Left lung (tissue), 10 donors: Measurements from ENCODE around the gene PPP1R1C. TPM values are rescaled to one million over a fixed set of nuclear protein-coding genes. Genes with fewer than 3 reads are reported as not detected.
"Not testable (repeated sequence)": the region's sequence is repeated elsewhere in the genome, so short reads cannot be mapped to it uniquely, and the experiment has no call there.

Experiments
- ATAC-seq: fragments of 200-7000 bp; cut with Tn5 transposase; one replicate; pipeline ENCODE4 v1.9.1; 2020; ENCODE audit warnings: moderate library complexity
- DNase-seq, 4 donors: peaks; one replicate each; pipeline ENCODE4 v3.0.0-alpha.2; 2013 to 2020
- H3K27ac ChIP-seq, 2 donors: fragments of 200-600 bp; sonication (generic) in 1 of 2; one replicate each; pipeline versions ENCODE4 v1.5.0 to v1.8.0; 2020 to 2021
- H3K27me3 ChIP-seq, 2 donors: fragments of 200-600 bp; sonication (generic) in 1 of 2; one replicate each; pipeline versions ENCODE4 v1.5.0 to v1.8.0; 2020 to 2021
- H3K36me3 ChIP-seq, 2 donors: fragments of 200-600 bp; sonication (generic) in 1 of 2; one replicate each; pipeline versions ENCODE4 v1.5.0 to v1.8.0; 2020 to 2021
- H3K4me1 ChIP-seq, 2 donors: fragments of 200-600 bp; one replicate each; pipeline ENCODE4 v1.8.0; 2021
- H3K4me3 ChIP-seq, 2 donors: fragments of 200-600 bp; sonication (generic) in 1 of 2; one replicate each; pipeline versions ENCODE4 v1.5.0 to v1.8.0; 2020 to 2021; ENCODE audit warnings: mild to moderate bottlenecking in 1 of 2
- H3K9me3 ChIP-seq, 2 donors: fragments of 200-600 bp; sonication (generic) in 1 of 2; one replicate each; pipeline versions ENCODE4 v1.5.0 to v1.8.0; 2020 to 2021
- intact Hi-C, 2 donors: fragments of 100-400 bp; cut with DNase I; formaldehyde crosslinking; loops; one replicate each; pipeline versions ENCODE4 v1.11.2 to v1.14.2; 2022
- polyA plus RNA-seq, 6 donors: library from polyadenylated mRNA; unstranded; fragments of 120-200 nt; gene quantifications; one replicate each; pipeline ENCODE4 v1.2.1, GENCODE V29; 2013; ENCODE audit not compliant: insufficient read length in 6 of 6
- total RNA-seq, 2 donors: library from RNA; stranded (reverse); fragmentation: NEBNext Ultra II Directional; extraction: Animal tissue kit (Norgen Biotek cat#: 25700); gene quantifications; one replicate each; pipeline ENCODE4 v1.2.1, GENCODE V29; 2021
- TF ChIP-seq, protein P1 (sequence below), 2 donors: fragments of 200-600 bp; sonication (generic) in 1 of 2; IDR thresholded peaks; one replicate each; pipeline versions ENCODE4 v1.5.0 to v1.8.0; 2021; ENCODE audit warnings: antibody characterized with exemption in 2 of 2
- donor health status: DM: no; HTN: yes; CAD: no.
- donor health status: DM: no; HTN: no; CAD: no.

The PPP1R1C gene
- total and polyA plus RNA-seq, 8 donors = 0.79 to 11.8 (median 2.8) TPM

DNA sequence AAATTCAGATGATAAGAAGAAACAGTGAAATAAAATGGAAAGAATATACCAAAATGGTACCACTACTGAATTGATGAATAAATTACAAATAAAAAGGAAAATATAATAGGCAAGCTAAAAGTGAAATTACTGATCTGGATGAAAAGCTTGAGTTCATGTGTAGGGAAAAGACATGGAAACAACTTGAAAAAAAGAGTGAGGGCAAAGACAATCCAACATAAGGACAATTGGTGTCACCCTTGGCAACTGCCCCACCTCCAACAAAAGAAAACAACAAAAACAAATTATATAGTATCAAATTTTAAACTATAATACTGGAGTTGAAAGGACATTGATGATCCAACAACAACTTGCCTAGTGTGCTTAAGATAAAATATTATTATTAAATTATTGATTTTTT lies 37.6 kb downstream of the PPP1R1C start:
- intact Hi-C loops = no loop called here
- no peak for DNase-seq
- TF ChIP-seq, protein P1, sequence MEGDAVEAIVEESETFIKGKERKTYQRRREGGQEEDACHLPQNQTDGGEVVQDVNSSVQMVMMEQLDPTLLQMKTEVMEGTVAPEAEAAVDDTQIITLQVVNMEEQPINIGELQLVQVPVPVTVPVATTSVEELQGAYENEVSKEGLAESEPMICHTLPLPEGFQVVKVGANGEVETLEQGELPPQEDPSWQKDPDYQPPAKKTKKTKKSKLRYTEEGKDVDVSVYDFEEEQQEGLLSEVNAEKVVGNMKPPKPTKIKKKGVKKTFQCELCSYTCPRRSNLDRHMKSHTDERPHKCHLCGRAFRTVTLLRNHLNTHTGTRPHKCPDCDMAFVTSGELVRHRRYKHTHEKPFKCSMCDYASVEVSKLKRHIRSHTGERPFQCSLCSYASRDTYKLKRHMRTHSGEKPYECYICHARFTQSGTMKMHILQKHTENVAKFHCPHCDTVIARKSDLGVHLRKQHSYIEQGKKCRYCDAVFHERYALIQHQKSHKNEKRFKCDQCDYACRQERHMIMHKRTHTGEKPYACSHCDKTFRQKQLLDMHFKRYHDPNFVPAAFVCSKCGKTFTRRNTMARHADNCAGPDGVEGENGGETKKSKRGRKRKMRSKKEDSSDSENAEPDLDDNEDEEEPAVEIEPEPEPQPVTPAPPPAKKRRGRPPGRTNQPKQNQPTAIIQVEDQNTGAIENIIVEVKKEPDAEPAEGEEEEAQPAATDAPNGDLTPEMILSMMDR (IDR thresholded peaks at IDR 0.05) = no peak
- H3K4me1 ChIP-seq = no peaks in the 10 kb centered on the region
- no peak overlapping the region for H3K4me3 ChIP-seq
- no peaks in the 10 kb centered on the region for H3K36me3 ChIP-seq
- no peak overlapping the region for H3K27ac ChIP-seq
- no peaks in the 10 kb centered on the region for H3K27me3 ChIP-seq
- H3K9me3 ChIP-seq = peaks cover 0 to 20% of the 10 kb centered on the region in 2 donors
- no peak for ATAC-seq

DNA sequence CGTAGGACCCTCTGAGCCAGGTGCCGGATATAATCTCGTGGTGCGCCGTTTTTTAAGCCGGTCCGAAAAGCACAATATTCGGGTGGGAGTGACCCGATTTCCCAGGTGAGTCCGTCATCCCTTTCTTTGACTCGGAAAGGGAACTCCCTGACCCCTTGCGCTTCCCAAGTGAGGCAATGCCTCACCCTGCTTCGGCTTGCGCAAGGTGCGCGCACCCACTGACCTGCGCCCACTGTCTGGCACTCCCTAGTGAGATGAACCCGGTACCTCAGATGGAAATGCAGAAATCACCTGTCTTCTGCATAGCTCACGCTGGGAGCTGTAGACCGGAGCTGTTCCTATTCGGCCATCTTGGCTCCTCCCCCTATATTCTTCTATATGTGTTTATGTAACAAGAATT lies 45.2 kb downstream of the PPP1R1C start:
- H3K9me3 ChIP-seq, ATAC-seq, intact Hi-C loops, H3K4me1 ChIP-seq, H3K27ac ChIP-seq, H3K36me3 ChIP-seq, DNase-seq, H3K27me3 ChIP-seq: not testable (repeated sequence)
- peak overlapping the region in 1 of 2 donors; percentile 2 for H3K4me3 ChIP-seq

DNA sequence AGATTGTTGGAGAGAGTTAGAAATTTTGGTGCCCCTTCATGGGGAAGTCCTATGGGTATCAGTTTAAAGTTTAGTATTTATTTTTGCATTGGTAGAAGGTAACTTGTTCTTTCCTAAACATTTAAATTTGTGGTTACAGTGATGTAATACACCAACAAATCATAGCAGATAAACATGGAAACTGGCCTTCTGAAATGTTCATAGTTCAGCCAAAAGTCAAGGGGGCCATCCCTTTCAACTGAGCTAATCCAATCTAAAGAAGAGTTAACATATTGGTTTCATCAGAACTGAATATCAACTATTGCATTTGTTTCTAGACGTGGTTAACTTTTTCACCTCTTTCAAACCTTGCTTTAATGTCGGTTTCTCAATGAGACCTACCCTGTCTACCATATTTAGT lies 46.3 kb downstream of the PPP1R1C start:
- intact Hi-C loops = no loop called here
- no peaks in the 10 kb centered on the region for H3K4me1 ChIP-seq
- H3K4me3 ChIP-seq = no peak overlapping the region
- no peaks in the 10 kb centered on the region for H3K9me3 ChIP-seq
- DNase-seq (no peak), ATAC-seq (no peak)
- no peak overlapping the region for H3K27ac ChIP-seq
- H3K27me3 ChIP-seq = no peaks in the 10 kb centered on the region
- TF ChIP-seq, protein P1 (IDR thresholded peaks at IDR 0.05) = no peak
- H3K36me3 ChIP-seq = no peaks in the 10 kb centered on the region

DNA sequence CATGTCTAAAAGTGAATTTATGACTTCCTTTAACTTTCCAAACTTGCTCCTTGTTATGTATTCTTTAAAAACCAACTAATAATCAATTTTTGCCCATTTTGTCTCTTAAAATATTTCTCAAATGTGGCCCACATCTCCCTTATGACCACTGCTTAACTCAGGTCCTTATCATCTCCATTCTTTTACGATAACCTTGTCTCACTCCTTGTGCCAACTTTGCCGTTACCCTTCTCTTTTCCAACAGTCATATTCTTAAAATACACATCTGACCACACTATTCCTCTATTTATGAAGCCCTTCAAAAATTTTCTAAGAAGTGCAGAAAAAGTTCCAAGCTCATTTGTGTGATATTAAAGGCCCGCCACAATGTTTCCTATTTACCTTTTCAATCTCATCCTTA lies 47.8 kb downstream of the PPP1R1C start:
- no peak overlapping the region for H3K27ac ChIP-seq
- DNase-seq (no peak), ATAC-seq (no peak)
- intact Hi-C loops = no loop called here
- H3K27me3 ChIP-seq = no peaks in the 10 kb centered on the region
- TF ChIP-seq, protein P1 (IDR thresholded peaks at IDR 0.05) = no peak
- H3K36me3 ChIP-seq = no peaks in the 10 kb centered on the region
- no peak overlapping the region for H3K4me3 ChIP-seq
- H3K9me3 ChIP-seq = no peaks in the 10 kb centered on the region
- no peaks in the 10 kb centered on the region for H3K4me1 ChIP-seq

DNA sequence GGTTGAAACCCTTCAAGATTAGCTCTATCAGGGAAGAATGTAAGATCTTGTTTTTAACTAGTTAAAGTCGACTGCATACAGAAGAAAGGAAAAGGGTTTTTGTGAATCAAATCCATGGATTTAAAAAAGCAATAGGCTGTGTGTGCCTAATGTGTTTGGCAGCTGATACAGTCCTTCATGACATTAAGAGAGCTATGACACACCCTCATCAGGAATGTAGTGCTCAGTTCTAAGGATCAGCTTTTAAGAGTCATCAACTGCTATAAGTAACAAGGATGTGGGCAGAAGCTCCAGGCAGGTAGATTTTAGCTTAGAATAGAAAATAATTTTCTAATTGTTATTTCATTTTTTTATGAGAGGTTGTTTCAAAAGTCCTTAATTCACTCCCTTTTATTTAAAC lies 52.9 kb downstream of the PPP1R1C start:
- H3K9me3 ChIP-seq = no peaks in the 10 kb centered on the region
- ATAC-seq (peak; percentile 99), DNase-seq (peak in 1 of 4 donors; percentile 8)
- no peaks in the 10 kb centered on the region for H3K27me3 ChIP-seq
- no peaks in the 10 kb centered on the region for H3K36me3 ChIP-seq
- no peaks in the 10 kb centered on the region for H3K4me1 ChIP-seq
- TF ChIP-seq, protein P1 (IDR thresholded peaks at IDR 0.05) = no peak
- intact Hi-C loops = no loop called here
- H3K27ac ChIP-seq = peak overlapping the region in 1 of 2 donors; percentile 38
- H3K4me3 ChIP-seq = no peak overlapping the region

DNA sequence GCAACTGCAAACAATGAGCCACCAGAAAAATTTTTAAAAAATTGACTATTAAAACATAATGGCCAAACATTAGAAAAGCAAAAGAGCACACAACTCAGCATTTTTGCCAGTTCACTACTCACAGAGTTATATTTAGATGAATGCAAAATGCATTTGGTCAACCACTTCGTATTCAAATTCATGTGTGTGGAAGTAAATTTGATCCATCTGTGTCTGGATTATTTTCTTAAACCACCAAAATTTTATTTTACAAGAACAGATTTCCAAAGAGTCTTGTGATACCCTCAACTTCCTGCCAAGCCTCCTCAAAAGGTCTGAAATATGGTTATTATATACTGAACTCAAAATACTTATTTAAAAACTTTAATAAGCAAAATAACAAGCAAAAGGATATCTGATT lies 57.4 kb downstream of the PPP1R1C start:
- H3K27me3 ChIP-seq = no peaks in the 10 kb centered on the region
- ATAC-seq (no peak), DNase-seq (no peak)
- no peaks in the 10 kb centered on the region for H3K9me3 ChIP-seq
- H3K27ac ChIP-seq = no peak overlapping the region
- no peak overlapping the region for H3K4me3 ChIP-seq
- H3K36me3 ChIP-seq = no peaks in the 10 kb centered on the region
- no peaks in the 10 kb centered on the region for H3K4me1 ChIP-seq
- TF ChIP-seq, protein P1 (IDR thresholded peaks at IDR 0.05) = no peak
- intact Hi-C loops = no loop called here
